ENCODE measurements around the gene SLC25A26.

Gene SLC25A26

DNA sequence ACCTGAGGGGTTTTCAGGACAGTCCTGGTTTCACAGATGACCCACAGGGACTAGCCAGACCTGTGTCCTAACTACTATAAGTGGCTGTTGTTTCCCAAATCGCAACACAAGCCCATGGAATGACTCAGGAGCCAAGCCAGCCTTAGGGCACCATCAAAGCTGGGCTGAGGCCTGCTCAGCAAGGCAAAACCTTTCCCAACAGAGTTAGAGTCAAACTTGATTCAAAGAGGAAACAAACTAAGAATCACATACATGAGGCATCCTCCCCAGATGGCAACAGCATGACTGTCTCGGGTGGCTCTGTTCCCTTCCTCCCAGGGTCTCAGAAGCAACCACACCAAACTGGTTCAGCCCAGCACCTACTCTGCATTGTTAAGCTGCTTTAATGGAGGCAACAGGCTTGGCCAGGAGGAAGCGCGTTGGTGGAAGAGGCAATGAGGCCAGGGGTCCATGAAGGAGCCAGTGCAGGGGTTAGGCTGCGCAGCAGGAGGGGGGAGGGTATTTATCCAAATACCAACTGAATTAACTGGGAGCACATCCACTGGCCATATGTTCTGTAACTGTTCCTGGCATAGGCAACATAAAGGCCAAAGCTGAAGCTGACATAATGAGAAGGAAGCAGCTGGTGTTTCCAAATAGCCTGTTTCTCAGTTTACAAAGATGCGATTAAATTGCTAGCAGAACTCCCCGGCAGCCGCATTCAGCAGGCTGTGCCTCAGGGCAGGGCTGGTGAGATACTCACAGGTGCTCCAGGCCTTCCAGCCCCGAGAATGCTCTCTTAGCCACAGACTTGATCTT is 177.6 kb downstream of the SLC25A26 start:
- DNase-seq: peak; percentile 25

DNA sequence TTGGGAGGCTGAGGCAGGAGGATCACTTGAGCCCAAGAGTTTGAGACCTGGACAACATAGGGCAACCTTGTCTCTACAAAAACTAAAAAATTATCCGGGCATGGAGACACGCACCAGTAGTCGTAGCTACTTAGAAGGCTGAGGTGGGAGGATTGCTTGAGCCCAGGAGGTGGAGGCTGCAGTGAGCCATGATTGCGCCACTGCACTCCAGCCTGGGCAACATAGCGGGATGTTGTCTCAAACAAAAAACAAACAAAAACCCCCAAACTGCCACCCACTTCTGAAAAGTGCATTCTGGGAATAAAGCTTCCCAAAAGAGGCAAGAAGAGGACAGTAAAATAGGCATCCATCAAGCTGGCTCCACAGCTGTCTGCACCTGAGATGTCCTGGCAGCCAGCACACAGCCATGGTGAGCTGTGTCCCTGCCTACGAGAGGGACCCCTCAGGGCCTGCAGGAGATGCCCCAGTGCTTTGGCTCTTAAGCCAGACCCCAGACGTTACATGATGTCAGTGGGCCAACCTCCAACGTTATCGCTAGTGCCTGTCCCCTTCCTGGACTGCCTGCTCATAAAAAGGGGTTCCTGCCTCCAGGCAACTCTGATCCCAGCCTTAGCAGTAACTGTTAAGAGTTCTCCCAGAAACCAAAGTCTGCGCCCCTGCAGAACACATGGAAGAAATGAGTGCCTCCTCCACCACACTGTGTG is 178.9 kb downstream of the SLC25A26 start:
- no peak for DNase-seq

DNA sequence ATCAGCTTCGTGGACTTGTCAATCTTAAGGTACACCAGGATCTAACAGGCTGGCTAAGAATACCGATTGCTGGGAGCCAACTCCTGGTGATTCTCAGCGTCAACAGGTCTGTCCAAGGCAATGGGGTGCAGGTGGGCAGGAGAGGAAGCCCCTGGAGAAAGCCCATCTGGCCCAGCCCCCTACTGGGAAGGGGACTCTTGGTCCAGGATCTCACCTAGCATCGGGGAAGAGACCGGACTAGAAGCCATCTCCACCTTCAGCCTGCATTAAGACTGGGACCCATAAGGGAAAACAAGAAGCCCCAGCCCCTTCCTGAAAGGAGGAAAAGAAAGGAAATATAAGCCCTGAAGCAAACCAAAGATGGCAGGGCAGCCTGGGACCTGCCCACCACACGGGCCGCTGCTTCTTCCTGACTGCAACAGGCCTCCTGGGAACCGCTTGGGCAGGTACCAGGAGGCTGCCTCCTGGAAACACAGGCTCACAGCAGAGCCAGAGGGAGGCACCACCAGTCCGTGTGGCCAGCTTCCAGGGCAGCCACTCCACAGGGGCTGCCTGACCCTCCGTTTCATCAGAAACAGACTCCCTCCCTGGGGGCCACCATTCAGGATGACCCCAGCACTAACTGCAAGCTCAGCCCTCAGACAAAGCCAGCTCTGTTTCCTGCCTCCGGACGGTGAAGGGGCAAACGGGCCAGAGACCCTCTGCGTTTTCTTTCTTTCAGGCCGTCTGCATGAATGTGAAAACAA is 179.8 kb downstream of the SLC25A26 start:
- no peak for DNase-seq

DNA sequence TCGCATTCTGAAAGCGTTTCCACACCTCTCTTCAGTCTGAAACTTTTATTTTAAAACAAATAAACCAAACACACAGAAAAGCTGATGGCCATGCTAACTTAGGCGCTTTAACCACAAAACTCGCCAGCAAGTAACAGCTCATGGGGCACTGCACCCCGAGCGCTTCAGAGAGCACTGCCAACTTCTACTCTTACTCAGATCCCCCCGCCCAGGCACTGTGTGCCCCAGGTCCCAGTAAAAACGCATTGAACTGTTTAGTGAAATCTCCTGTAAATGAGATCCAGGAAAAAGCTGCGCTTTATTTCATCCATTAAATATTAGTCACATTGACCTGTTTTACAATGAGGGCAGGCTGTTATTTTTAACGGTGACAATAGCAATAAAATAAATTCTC is 180.4 kb downstream of the SLC25A26 start:
- peak; percentile 35 for DNase-seq

DNA sequence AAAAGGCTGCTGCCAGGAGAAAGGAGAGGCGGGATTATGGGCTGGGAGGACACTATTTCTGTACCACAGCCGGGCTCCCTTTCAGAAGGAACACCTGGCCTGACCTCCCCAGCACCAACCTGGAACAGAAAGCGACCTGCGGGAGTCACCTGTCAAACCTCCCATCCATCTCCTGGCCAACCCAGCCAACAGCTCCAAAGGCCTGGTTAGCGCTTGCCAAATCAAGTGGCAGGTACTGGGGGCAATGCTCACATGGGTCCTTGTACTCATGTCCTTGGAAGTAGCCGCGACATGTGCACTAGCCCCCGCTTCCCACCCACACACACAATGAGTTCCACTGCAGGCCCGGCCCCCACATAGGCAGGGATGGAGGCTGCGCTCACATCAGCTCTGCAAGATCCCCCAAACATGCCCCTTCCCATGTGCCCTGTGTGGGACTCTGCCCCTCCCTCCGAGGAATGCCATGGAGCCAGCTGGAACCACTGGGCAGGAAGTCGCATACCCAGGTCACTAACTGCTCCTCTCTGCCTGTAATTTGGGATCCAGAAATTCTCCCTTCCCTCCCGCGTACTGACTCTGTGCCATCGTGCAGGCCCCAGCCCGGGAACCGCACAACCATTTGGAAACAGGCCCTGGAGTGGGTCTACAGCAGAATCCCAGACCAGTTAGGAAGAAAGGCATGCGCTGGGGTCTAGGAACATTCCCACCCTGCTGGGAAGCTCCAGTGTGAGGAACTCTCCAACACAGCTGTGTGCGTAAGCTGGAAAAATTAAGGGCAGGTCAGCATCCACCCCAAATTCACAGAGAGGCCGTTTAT is 181.1 kb downstream of the SLC25A26 start:
- no peak for DNase-seq

DNA sequence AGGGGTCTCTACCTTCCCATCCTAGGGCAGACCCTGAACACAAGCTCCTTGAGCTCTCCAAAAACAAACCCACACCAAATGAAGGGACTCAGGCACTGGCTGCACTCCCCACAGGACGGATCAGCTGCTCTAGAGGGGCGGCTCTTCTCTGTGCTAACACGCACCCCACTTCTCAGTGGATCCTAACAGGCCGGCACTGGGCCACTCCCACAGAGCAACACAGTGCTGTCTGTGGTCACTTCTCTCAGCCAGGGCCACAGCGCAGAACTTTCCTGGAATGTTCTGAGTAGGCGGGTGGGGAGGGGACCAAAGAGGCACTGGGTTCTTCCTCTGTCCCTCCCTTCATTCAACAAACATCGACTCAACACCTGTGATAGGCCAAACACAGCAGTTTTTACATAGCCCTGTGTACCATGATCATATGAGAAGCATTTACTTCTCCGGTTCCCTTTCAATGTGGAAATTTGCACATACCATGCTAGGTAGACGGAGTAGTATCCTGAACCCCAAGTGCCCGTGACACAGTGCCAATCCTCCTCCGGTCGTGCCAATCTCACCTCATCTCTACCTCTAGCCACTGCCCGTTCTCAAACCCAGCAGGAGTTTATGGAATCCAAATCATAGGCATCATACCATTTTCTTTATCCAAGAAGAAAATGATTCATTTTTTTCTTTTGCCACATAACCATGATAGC is 181.9 kb downstream of the SLC25A26 start:
- DNase-seq: no peak

DNA sequence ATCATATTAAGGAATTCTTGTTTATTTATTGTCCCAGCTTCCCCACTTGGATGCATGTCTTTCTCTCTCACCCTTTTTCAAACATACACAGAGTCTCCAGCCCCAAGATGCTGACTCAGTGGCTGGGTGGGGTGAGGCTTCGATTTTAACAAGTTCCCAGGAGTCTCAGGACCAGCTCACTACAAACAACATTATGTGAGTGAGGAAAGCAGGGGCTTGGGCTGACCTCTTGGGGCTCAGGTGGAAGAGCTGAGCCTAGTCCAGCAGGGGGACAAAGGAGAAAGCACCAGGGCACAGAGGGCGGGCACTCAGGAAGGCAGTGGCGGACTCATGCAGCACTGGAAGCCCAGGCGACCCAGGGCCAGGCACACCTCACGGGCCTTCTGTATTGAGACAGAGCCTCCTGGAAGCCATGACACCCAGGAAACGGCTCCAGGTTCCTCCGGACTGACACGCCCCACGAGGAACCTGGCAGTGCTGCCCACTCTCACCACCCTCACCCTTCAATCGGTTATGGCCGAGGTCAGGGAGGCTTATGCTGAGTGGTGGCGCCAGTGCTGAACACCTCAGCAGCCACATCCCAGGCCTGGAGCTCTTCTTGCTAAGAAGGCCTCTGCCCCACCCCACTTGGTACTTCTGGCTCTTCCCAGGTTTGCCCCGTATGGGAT is 182.7 kb downstream of the SLC25A26 start:
- no peak for DNase-seq

DNA sequence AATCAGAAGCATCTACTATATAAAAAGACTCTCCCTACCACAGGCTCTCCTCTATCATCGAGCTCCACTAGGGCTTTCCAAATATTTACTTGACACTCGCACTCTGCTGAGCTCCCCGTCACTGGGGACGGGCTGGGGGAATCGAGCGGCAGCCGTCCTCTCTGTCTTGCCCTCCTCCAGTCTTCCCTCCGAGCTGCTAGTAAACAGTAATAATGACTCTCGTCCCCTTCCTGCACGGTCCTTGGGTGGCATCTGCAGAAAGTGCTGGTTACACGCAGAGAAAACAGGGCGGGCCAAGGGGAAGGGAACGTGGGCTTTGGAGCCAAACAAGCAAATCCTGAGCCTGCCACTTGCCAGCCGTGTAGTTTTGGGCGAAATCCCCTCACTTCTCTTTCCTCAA is 183.4 kb downstream of the SLC25A26 start:
- DNase-seq: no peak

DNA sequence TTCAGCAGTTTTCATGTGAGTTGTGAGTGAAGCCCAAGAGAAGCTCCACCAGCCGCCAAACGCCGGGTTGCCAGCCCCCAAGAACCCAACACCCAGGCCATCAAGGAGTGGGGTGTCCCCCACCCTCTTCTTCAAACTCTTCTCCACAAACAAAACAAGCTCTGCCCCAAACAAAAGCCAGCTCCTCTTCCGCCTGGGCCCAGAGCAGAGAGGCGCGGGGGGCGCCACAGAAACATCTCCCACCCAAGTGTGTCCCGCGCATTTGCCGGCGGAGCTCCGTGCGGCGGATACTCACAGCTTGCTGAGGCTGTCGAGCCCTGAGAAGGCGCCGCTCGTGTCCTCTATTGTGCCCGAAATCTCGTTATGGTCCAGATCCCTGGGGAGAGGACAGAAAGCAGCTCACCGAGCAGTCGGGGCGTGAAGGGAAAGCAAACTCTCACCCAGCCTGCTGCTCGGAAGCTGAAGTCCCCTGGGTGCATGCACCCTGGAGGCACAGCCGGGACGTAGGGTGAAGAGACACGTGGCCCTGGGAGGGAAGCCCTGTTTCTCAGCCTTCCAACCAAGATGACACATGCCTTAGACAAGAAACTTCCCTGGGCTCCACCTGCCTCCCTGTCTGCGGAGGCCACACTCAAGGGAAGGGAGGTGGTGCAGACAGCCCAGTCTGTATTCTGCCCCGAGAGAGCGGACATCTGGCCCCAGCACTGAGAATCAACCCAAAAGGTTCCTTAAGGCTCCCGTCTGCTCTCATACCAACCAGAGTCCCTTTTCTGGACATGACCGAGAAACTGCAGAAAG is 184.3 kb downstream of the SLC25A26 start:
- no peak for DNase-seq

DNA sequence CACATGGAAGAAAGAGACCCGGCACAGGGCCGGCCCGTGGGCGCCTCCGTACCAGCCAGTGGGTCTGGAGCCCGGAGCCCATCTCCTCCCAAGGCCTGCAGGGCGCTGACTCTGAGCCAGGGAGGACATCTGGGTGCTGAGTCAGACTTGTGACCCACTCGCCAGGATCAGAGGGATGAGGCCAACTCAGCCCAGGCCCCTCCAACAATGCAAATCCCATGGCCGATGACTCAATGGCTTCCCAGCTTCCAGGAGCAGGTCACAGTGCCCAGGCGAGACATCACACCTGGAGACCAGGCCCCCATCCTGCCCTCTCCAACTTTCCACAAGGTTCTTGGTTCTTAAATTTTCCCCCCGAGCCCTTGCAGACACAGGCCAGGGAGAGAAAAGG is 184.9 kb downstream of the SLC25A26 start:
- DNase-seq: peak; percentile 55

DNA sequence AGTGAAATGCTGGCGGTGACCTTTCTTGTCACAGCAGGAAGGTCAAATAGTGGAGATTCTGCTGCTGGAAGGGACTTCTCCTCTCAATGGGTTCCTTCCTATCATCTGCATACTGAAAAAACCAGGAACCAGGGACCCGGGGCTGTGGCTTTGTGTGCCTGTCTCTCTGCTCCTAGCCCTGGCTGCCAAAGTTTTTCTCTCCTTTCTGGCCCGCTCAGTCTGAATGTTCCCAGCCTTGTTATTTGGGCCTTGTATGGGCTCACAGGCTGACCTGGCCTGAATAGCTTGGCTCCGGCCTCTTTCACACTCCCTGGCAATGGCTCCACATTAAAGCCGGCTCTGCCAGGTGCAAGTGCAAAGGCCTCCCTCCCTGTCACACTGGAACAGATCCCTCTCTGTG is 185.4 kb downstream of the SLC25A26 start:
- DNase-seq: no peak

DNA sequence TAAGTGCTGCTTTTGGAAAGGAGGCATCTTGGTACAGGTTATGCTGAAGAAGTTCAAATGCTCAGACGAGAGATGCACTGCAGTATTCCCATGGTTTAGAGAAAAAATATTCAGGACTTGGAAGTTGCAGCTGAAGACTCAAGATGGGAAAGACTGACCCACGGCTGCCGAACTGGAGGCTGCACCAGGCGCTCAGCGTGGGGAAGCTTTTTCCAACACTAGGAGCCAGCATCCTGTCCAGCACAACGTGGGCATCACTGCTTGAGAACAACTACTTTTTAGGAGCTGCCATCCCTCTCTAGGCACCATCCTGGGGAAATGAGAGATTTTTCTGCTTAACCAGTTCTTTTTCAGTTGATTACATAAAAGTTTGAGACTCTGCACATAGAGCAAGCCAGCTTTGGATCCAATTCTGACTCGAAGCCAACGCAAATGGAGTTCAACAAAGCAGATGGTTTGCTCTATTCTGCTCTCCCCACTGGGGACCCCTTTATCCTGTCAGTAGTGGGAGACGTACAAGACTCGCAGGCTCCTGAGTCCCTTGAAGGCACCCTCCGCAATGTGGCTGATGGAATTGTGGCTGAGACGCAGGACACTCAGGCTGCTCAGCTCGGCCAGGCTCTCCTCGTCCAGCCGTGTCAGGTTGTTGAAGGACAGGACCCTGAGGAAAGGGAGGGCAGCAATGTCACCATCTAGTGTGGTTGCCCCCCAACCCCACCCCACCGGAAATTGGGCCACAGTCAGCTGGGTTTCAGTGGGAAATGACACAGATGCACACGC is 186.2 kb downstream of the SLC25A26 start:
- no peak for DNase-seq

DNA sequence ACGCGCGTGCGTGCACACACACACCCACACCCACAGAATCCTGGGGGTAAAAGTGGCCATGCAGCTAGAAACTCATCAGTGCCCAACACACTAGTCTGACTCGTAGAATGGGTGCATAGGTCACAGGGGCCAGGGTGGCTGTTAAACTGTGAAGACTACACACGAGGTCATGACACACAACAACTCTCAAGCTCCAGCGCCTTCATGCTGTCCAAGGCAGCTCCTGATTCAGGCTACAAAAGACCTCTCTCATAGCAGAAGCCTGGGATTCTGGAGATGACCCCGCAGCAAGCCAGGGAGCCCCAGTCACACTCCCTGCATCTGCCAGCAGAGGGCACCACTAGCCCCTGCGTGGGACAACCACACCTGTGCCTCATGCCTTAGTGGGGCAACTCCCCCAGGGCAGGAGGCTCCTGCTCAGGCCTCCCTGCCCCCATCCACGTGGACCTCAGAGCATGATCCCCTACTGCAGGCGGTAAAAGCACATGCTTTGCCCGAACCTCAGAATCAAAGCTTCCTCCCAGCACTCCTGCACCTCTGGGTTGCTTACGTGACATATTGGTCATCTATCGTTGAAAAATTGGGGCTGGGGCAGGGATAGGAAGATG is 186.9 kb downstream of the SLC25A26 start:
- DNase-seq: peak; percentile 44

DNA sequence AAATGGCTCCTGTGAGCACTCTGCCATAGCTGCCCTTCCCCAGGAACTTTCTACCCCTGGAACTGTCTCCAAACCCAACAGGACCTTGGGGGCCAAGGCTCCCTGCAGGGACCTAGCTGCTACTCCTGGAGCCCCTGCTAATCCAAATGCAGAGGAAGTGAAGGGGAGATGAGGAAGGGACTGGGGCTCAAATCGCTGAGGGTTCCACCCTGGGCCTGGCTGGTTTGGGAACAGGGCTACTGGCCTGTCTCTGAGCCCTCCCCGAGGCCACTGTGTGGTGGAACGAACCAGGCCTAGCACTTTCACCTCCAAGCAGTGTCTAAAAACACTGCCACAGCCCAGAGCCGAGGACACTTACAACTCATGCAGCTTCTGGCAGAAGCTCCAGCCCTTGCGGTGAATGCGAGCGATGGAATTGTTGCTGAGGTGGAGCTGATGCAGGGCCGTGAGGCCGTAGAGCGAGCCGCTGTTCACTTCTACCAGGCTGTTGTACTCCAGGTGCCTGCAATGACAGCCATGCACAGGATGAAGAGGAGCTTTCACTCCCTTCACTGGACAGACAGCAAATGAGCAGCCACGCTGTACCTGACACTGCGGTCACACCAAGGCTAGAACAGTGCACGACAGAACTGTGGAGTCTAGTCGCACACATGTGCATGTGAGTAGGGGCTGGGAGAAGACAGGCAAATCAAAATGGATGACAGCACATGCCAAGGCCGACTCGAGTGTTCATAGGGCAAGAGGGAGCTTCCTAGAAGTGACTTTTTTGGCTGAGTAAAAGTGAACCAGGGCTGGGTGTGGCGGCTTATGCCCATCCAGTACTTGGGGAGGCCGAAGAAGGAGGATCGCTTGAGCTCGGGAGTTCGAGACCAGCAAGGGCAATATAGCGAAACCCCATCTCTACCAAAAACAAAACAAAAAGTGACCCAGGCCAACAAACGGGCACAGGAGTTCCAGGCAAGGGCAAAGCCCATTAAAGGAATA is 189.3 kb downstream of the SLC25A26 start:
- no peak for DNase-seq

DNA sequence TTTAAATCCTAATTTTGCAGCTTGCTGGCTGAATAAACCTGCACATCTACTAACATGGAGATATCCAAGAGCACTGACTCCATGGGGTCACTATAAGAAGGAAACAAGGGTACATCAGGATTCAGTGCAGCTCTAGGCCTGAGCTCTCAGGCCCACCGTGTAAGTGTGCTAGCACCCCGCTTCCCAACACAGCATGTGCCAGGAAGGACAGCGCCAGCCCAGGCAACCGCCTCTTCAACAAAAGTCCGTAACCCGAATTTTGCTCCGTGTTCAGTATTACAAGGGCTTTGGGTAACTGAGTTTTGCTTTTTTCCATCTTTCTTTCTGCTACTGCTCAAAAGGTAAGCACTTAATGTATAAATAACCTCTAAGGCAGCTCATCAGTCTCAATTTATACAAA is 190.2 kb downstream of the SLC25A26 start:
- no peak for DNase-seq

DNA sequence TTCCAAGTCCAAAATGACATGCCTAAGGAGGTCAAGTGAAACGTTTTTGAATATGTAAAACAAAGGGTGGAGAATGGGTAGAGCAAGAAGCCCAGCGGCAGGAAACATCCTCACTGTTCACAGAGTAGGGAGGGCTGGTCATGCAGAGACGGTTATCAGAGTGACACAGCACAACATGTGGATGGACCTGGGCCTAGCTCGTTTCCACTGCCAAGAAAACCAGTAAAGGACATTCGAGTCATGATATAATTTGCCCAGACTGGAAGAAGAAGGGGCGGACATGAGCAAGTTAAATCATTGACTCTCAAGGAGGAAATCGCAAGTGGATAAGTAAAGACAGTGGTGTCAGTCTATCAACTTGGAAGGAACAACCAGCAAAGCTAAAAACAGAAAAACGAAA is 190.7 kb downstream of the SLC25A26 start:
- no peak for DNase-seq

DNA sequence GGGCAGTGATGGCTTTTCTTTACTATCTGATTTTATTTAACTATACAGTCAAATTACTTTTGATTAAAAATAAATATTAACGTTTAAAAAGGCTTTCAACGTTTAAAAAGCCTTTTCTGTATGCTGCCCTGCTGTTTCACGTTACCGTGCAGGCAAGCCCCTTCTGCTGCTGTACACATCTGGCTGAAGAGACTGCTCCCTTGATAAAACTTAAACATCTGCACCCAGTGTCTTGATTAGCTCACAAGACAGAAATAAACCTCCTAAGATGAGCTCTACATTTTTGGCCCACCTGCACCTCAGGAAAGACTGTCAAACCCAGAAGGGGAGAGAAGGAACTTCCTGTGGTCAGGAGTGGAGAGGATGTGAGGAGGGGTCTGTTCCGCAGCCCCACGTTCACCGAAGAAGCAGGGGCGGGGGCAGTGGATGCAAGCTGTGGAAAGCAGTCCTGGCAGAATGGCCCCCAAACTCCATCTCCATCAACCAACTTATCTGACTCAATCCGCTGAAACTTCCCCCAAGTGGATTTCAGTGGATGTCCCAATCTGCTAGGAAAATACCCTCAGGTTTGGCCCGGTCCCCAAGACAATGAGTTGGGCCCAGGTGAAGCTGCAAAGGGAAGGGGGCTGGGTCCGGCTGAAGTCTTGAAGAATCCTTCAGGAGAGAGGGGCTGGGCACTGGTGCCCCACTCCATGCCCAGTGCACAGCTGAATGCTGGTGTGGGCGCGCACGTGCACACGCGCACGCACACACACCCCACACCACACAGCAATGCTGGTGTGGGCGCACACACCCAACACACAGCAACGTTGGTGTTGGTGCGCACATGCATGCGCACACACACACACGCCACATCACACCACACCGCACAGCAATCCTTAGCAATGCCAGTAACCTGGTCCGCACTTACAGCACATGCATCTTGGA is 191.4 kb downstream of the SLC25A26 start:
- no peak for DNase-seq
